ENCODE data around the gene SMIM1.

GRCh38 chr1:3727042-3727824 is 45.3 kb upstream of the SMIM1 start:
- TF ChIP-seq CTCF (IDR thresholded peaks at IDR 0.05), result peak; percentile 86
- no peak for TF ChIP-seq ZFX (IDR thresholded peaks at IDR 0.05; ENCODE audit: borderline replicate concordance)
